ENCODE results near the gene UMAD1. TPM values are rescaled to one million over a fixed set of nuclear protein-coding genes. Genes with fewer than 3 reads are reported as not detected.
"Not testable (repeated sequence)": the region's sequence is repeated elsewhere in the genome, so short reads cannot be mapped to it uniquely, and the experiment has no call there.

UMAD1 gene
- total and polyA plus RNA-seq, 2 donors (not counting 3 experiments of a cell fraction or from before 2014, with no cell fraction given), result 5.6 to 6.6 TPM

- no peaks in the 10 kb centered on the region for H3K79me2 ChIP-seq (ENCODE audit: control insufficient read depth, insufficient read depth, low read length)
- no peaks in the 10 kb centered on the region for H4K20me1 ChIP-seq (replicated peaks; ENCODE audit: control insufficient read depth, extremely low read depth, insufficient read depth, low read length)
- no peaks in the 10 kb centered on the region for H3K27me3 ChIP-seq (ENCODE audit: control insufficient read depth in 2 of 2, insufficient read depth in 2 of 2, low read length in 2 of 2)
- peaks cover 4% of the 10 kb centered on the region for H3K4me1 ChIP-seq (ENCODE audit: control insufficient read depth, extremely low read depth, insufficient read depth, low read length)
- ChIA-PET POLR2A (no interaction called here), CTCF (no interaction called here)
- H3K9me1 ChIP-seq (replicated peaks; ENCODE audit: control insufficient read depth, extremely low read depth, insufficient read depth, low read length), result no peaks in the 10 kb centered on the region
- H3K27ac ChIP-seq (ENCODE audit: insufficient read depth, low read depth, low read length), result no peak overlapping the region
- DNase-seq (ENCODE audit: low read depth, low spot score) (no peak), FAIRE-seq (no peak)
- TF ChIP-seq POLR2AphosphoS5 (IDR thresholded peaks at IDR 0.05; ENCODE audit: insufficient read depth, low read depth, low read length), result no peak
- TF ChIP-seq MYC (IDR thresholded peaks at IDR 0.05; ENCODE audit: low read depth, low read length), result no peak
- no peak for TF ChIP-seq GATA2 (IDR thresholded peaks at IDR 0.05; ENCODE audit: insufficient read depth, insufficient read length, low read depth, low read length)
- no peak for TF ChIP-seq CTCF (IDR thresholded peaks at IDR 0.05; ENCODE audit: extremely low read depth in 1 of 2, insufficient read depth in 1 of 2, low read depth in 1 of 2, low read length in 2 of 2)
- TF ChIP-seq POLR2A (IDR thresholded peaks at IDR 0.05; ENCODE audit: low read depth, low read length), result no peak
- TF ChIP-seq JUN (IDR thresholded peaks at IDR 0.05; ENCODE audit: borderline replicate concordance, insufficient read depth, insufficient read length, low read depth), result no peak
- no peak for TF ChIP-seq EZH2 (IDR thresholded peaks at IDR 0.05; ENCODE audit: borderline replicate concordance, low read depth, low read length, severe bottlenecking)
- TF ChIP-seq FOS (IDR thresholded peaks at IDR 0.05; ENCODE audit: borderline replicate concordance, insufficient read depth, low read length), result no peak
- TF ChIP-seq, protein P1, sequence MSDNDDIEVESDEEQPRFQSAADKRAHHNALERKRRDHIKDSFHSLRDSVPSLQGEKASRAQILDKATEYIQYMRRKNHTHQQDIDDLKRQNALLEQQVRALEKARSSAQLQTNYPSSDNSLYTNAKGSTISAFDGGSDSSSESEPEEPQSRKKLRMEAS (IDR thresholded peaks at IDR 0.05; ENCODE audit: insufficient read depth, insufficient read length), result no peak
- intact Hi-C loops (cut with micrococcal nuclease) (no loop called here), dilution Hi-C loops (cut with MboI; ENCODE audit: extremely low pct_ligation_motif_present, low sequenced_read_pairs) (no loop called here)
- H3K4me2 ChIP-seq (ENCODE audit: insufficient read depth, low read length), result no peak overlapping the region
- no peak overlapping the region for H3K4me3 ChIP-seq (replicated peaks in 1 of 3; ENCODE audit: insufficient read depth in 1 of 3, low read depth in 1 of 3, low read length in 3 of 3)
- H2AFZ ChIP-seq (ENCODE audit: low read depth, low read length), result no peak overlapping the region
- H3K36me3 ChIP-seq (ENCODE audit: control insufficient read depth in 2 of 2, extremely low read depth in 1 of 2, insufficient read depth in 2 of 2, low read length in 2 of 2), result no peaks in the 10 kb centered on the region
- no TSS peak for BruUV-seq (replicated peaks)
- no peaks in the 10 kb centered on the region for H3K9me3 ChIP-seq (replicated peaks; ENCODE audit: control insufficient read depth, insufficient read depth, low read length)
- H3K9ac ChIP-seq (replicated peaks; ENCODE audit: extremely low read depth, insufficient read depth, low read length), result no peak overlapping the region
Observed at GRCh38 chr7:7817748-7818147, 177.2 kb downstream of the UMAD1 start.

GRCh38 chr7:7818179-7818578, 177.6 kb downstream of the UMAD1 start:
- H3K9me3 ChIP-seq (replicated peaks; ENCODE audit: control insufficient read depth, insufficient read depth, low read length); DNase-seq (ENCODE audit: low read depth, low spot score); CTCF ChIA-PET; H3K4me3 ChIP-seq (replicated peaks in 1 of 3; ENCODE audit: insufficient read depth in 1 of 3, low read depth in 1 of 3, low read length in 3 of 3); H3K4me1 ChIP-seq (ENCODE audit: control insufficient read depth, extremely low read depth, insufficient read depth, low read length); POLR2A ChIA-PET; BruUV-seq (replicated peaks); H4K20me1 ChIP-seq (replicated peaks; ENCODE audit: control insufficient read depth, extremely low read depth, insufficient read depth, low read length); FAIRE-seq; intact Hi-C loops (cut with micrococcal nuclease); H3K27ac ChIP-seq (ENCODE audit: insufficient read depth, low read depth, low read length); H3K36me3 ChIP-seq (ENCODE audit: control insufficient read depth in 2 of 2, extremely low read depth in 1 of 2, insufficient read depth in 2 of 2, low read length in 2 of 2); H3K9ac ChIP-seq (replicated peaks; ENCODE audit: extremely low read depth, insufficient read depth, low read length); H2AFZ ChIP-seq (ENCODE audit: low read depth, low read length); H3K4me2 ChIP-seq (ENCODE audit: insufficient read depth, low read length); H3K79me2 ChIP-seq (ENCODE audit: control insufficient read depth, insufficient read depth, low read length); H3K27me3 ChIP-seq (ENCODE audit: control insufficient read depth in 2 of 2, insufficient read depth in 2 of 2, low read length in 2 of 2); H3K9me1 ChIP-seq (replicated peaks; ENCODE audit: control insufficient read depth, extremely low read depth, insufficient read depth, low read length); dilution Hi-C loops (cut with MboI; ENCODE audit: extremely low pct_ligation_motif_present, low sequenced_read_pairs): not testable (repeated sequence)
